ENCODE results near the gene JCHAIN. TPM values are rescaled to one million over a fixed set of nuclear protein-coding genes. Genes with fewer than 3 reads are reported as not detected.
A peak's percentile ranks its signal among the peaks of the same experiment; 100 is the strongest.

JCHAIN gene
- total and polyA plus RNA-seq, 2 of the 13 experiments (the other 11 are each of a cell fraction or from before 2014, with no cell fraction given), result not detected

DNA sequence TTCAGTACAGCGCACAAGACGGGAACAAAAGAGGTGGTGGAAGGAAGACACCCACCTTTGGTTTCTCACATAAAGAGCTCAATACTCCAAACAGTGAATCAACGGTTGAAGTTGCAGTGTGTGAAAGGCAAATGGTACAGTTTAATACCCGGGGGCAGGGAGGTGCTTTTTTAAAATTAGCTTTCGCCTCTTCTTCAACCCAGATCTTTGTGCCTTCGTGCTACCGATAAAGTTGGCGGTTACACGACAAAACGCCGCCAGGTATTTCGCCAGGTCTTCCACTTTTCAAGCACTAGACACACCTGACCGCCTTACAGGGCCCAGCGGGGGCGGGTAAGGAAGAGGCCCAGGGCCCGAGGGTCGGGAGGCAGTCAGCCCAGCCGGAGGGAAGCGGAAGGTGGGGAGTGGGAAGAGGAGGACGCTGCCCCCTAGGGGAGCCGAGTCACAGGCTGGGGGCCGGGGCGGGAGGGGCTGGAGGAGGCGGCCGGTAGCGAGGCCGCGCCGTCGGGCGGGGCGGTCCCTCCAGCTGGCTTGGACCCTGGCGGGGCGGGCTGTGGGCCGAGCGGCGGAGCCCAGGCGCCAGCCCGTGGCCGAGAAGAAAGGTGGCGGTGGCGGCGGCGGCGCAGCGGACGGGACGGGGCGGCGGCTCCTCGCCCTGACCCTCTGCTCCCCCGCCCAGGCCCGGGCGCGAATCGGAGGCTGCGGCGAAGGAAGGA lies 38.1 kb upstream of the JCHAIN start (continued):
- TF ChIP-seq FUBP1 (CRISPR knock-in tag; IDR thresholded peaks at IDR 0.05; ENCODE audit: borderline replicate concordance), result no peak
- no peak for TF ChIP-seq LCORL (IDR thresholded peaks at IDR 0.05)
- TF ChIP-seq LCORL (CRISPR knock-in tag; IDR thresholded peaks at IDR 0.05), result peak; percentile 56
- TF ChIP-seq ZC3H4 (CRISPR knock-in tag; IDR thresholded peaks at IDR 0.05; ENCODE audit: borderline replicate concordance), result no peak
- TF ChIP-seq ZKSCAN1 (IDR thresholded peaks at IDR 0.05; ENCODE audit: low read length), result no peak
- peak; percentile 41; the same call in 1 of the 2 replicates for TF ChIP-seq ELF3 (CRISPR knock-in tag; IDR thresholded peaks at IDR 0.05)
- no peak for TF ChIP-seq ZNF552 (CRISPR knock-in tag; IDR thresholded peaks at IDR 0.05; ENCODE audit: borderline replicate concordance)
- TF ChIP-seq SRY (CRISPR knock-in tag; IDR thresholded peaks at IDR 0.05), result no peak
- TF ChIP-seq KMT2B (CRISPR knock-in tag; IDR thresholded peaks at IDR 0.05), result peak; percentile 60
- TF ChIP-seq TFDP1 (CRISPR knock-in tag; IDR thresholded peaks at IDR 0.05; ENCODE audit: borderline replicate concordance), result peak; percentile 19; the same call in 1 of the 2 replicates
- no peak for TF ChIP-seq NFATC3 (CRISPR knock-in tag; IDR thresholded peaks at IDR 0.05)
- 0 out of 2 replicates have a peak, but pooled peaks have one; percentile 23 for TF ChIP-seq ZNF510 (CRISPR knock-in tag; IDR thresholded peaks at IDR 0.05; ENCODE audit: low read depth)
- TF ChIP-seq ZNF124 (CRISPR knock-in tag; IDR thresholded peaks at IDR 0.05), result no peak
- TF ChIP-seq, protein P1, sequence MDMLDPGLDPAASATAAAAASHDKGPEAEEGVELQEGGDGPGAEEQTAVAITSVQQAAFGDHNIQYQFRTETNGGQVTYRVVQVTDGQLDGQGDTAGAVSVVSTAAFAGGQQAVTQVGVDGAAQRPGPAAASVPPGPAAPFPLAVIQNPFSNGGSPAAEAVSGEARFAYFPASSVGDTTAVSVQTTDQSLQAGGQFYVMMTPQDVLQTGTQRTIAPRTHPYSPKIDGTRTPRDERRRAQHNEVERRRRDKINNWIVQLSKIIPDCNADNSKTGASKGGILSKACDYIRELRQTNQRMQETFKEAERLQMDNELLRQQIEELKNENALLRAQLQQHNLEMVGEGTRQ (IDR thresholded peaks at IDR 0.05; ENCODE audit: low read depth, low read length), result no peak
- TF ChIP-seq, protein P1 (CRISPR knock-in tag; IDR thresholded peaks at IDR 0.05; ENCODE audit: borderline replicate concordance), result no peak
- TF ChIP-seq ZNF589 (CRISPR knock-in tag; conservative IDR thresholded peaks at IDR 0.05), result no peak
- TF ChIP-seq, protein P2, sequence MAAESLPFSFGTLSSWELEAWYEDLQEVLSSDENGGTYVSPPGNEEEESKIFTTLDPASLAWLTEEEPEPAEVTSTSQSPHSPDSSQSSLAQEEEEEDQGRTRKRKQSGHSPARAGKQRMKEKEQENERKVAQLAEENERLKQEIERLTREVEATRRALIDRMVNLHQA (CRISPR knock-in tag; IDR thresholded peaks at IDR 0.05), result no peak
- TF ChIP-seq STAT6 (CRISPR knock-in tag; IDR thresholded peaks at IDR 0.05; ENCODE audit: borderline replicate concordance), result no peak
- TF ChIP-seq ZC3H13 (CRISPR knock-in tag; IDR thresholded peaks at IDR 0.05), result 0 out of 2 replicates have a peak, but pooled peaks have one; percentile 38
- no peak for TF ChIP-seq ZNF562 (CRISPR knock-in tag; IDR thresholded peaks at IDR 0.05; ENCODE audit: borderline replicate concordance)
- TF ChIP-seq TCF7 (IDR thresholded peaks at IDR 0.05; ENCODE audit: low read depth), result no peak
